Measurements from ENCODE around the gene ZYG11B. TPM values are rescaled to one million over a fixed set of nuclear protein-coding genes. Genes with fewer than 3 reads are reported as not detected.
"Not testable (repeated sequence)": the region's sequence is repeated elsewhere in the genome, so short reads cannot be mapped to it uniquely, and the experiment has no call there.

Gene ZYG11B
- total RNA-seq, 2 donors from 2014 or later, result 38.6 to 65.5 TPM

- H3K27ac ChIP-seq, result no peak overlapping the region
- intact Hi-C loops (cut with DNase I), result no loop called here
- no peaks in the 10 kb centered on the region for H3K9me3 ChIP-seq
- TF ChIP-seq POLR2A (IDR thresholded peaks at IDR 0.05), result no peak
- no peak for TF ChIP-seq CTCF (IDR thresholded peaks at IDR 0.05)
- no peak for TF ChIP-seq POLR2AphosphoS5 (IDR thresholded peaks at IDR 0.05)
- no peak for DNase-seq (ENCODE audit: low spot score)
- WGBS, result 87% methylated on average over 4 of the region's 4 CpGs
- H3K4me3 ChIP-seq, result no peak overlapping the region
- H3K4me1 ChIP-seq (replicated peaks), result no peaks in the 10 kb centered on the region
- no peaks in the 10 kb centered on the region for H3K36me3 ChIP-seq
- H3K27me3 ChIP-seq (replicated peaks; ENCODE audit: insufficient read depth), result no peaks in the 10 kb centered on the region
Observed at GRCh38 chr1:52769346-52770033, 43.2 kb downstream of the ZYG11B start.

GRCh38 chr1:52771384-52771783 lies 45.1 kb downstream of the ZYG11B start:
- Histone ChIP-seq H3K4me1 (replicated peaks) (no peaks in the 10 kb centered on the region), H3K9me3 (no peaks in the 10 kb centered on the region), H3K27me3 (replicated peaks; ENCODE audit: insufficient read depth) (no peaks in the 10 kb centered on the region), H3K36me3 (no peaks in the 10 kb centered on the region), H3K4me3 (no peak overlapping the region), H3K27ac (no peak overlapping the region)
- TF ChIP-seq CTCF (IDR thresholded peaks at IDR 0.05) (no peak), POLR2AphosphoS5 (IDR thresholded peaks at IDR 0.05) (no peak)
- 78% methylated on average over 7 of the region's 7 CpGs for WGBS
- intact Hi-C loops (cut with DNase I), result no loop called here
- no peak for DNase-seq (ENCODE audit: low spot score)

GRCh38 chr1:52786148-52786547 lies 59.9 kb downstream of the ZYG11B start:
- H3K4me3 ChIP-seq, result no peak overlapping the region
- intact Hi-C loops (cut with DNase I), result no loop called here
- TF ChIP-seq POLR2A (IDR thresholded peaks at IDR 0.05) (no peak), CTCF (IDR thresholded peaks at IDR 0.05) (no peak), POLR2AphosphoS5 (IDR thresholded peaks at IDR 0.05) (no peak)
- no peaks in the 10 kb centered on the region for H3K9me3 ChIP-seq
- H3K27me3 ChIP-seq (replicated peaks; ENCODE audit: insufficient read depth), result no peaks in the 10 kb centered on the region
- peaks cover 0 to 6% of the 10 kb centered on the region in 2 donors for H3K36me3 ChIP-seq
- no peaks in the 10 kb centered on the region for H3K4me1 ChIP-seq (replicated peaks)
- WGBS, result 97% methylated on average over 4 of the region's 4 CpGs
- DNase-seq (ENCODE audit: low spot score), result no peak
- no peak overlapping the region for H3K27ac ChIP-seq

GRCh38 chr1:52790429-52790828 lies 64.2 kb downstream of the ZYG11B start:
- DNase-seq (ENCODE audit: low spot score); H3K4me3 ChIP-seq; H3K4me1 ChIP-seq (replicated peaks); H3K9me3 ChIP-seq; H3K36me3 ChIP-seq; H3K27me3 ChIP-seq (replicated peaks; ENCODE audit: insufficient read depth); intact Hi-C loops (cut with DNase I); H3K27ac ChIP-seq: not testable (repeated sequence)
- 96% methylated on average over 12 of the region's 12 CpGs for WGBS

- no peaks in the 10 kb centered on the region for H3K36me3 ChIP-seq
- no peak for TF ChIP-seq CTCF (IDR thresholded peaks at IDR 0.05)
- TF ChIP-seq POLR2AphosphoS5 (IDR thresholded peaks at IDR 0.05), result no peak
- no peak for TF ChIP-seq POLR2A (IDR thresholded peaks at IDR 0.05)
- H3K9me3 ChIP-seq, result no peaks in the 10 kb centered on the region
- H3K27me3 ChIP-seq (replicated peaks; ENCODE audit: insufficient read depth), result no peaks in the 10 kb centered on the region
- H3K4me1 ChIP-seq (replicated peaks), result no peaks in the 10 kb centered on the region
- DNase-seq (ENCODE audit: low spot score), result no peak
- intact Hi-C loops (cut with DNase I), result no loop called here
- 68% methylated on average over 1 of the region's 1 CpG for WGBS
- H3K4me3 ChIP-seq, result no peak overlapping the region
- H3K27ac ChIP-seq, result no peak overlapping the region
Observed at GRCh38 chr1:52792036-52792435, 65.8 kb downstream of the ZYG11B start.

GRCh38 chr1:52793717-52794116 lies 67.5 kb downstream of the ZYG11B start:
- DNase-seq (ENCODE audit: low spot score); H3K27ac ChIP-seq; H3K4me1 ChIP-seq (replicated peaks); intact Hi-C loops (cut with DNase I); H3K36me3 ChIP-seq; H3K9me3 ChIP-seq; H3K4me3 ChIP-seq; H3K27me3 ChIP-seq (replicated peaks; ENCODE audit: insufficient read depth): not testable (repeated sequence)
- WGBS, result 79% methylated on average over 7 of the region's 7 CpGs
